ENCODE measurements around the gene FANCM. TPM values are rescaled to one million over a fixed set of nuclear protein-coding genes. Genes with fewer than 3 reads are reported as not detected.
"Not testable (repeated sequence)": the region's sequence is repeated elsewhere in the genome, so short reads cannot be mapped to it uniquely, and the experiment has no call there.

Gene FANCM
- total RNA-seq, 4 donors from 2014 or later = 5.1 to 12.9 (median 7.7) TPM

- 1 to 3% methylated on average over 7 of the region's 7 CpGs for WGBS, 2 donors
- Histone ChIP-seq H3K9me3 (no peaks in the 10 kb centered on the region), H3K27me3 (no peaks in the 10 kb centered on the region), H3K36me3 (no peaks in the 10 kb centered on the region), H3K4me1 (peaks cover 0 to 43% (median 22%) of the 10 kb centered on the region in 4 donors), H3K27ac (peak overlapping the region in 1 of 4 donors; percentile 92), H3K4me3 (peak overlapping the region; percentile 64 to 80 (median 78))
- no peak for DNase-seq (ENCODE audit: low spot score in 2 of 2)
- TF ChIP-seq POLR2A (IDR thresholded peaks at IDR 0.05) = no peak
- TF ChIP-seq EP300 (IDR thresholded peaks at IDR 0.05) = no peak
- no peak for TF ChIP-seq CTCF (IDR thresholded peaks at IDR 0.05)
Measured at GRCh38 chr14:45136399-45136798, 669 bp downstream of the FANCM start.

DNA sequence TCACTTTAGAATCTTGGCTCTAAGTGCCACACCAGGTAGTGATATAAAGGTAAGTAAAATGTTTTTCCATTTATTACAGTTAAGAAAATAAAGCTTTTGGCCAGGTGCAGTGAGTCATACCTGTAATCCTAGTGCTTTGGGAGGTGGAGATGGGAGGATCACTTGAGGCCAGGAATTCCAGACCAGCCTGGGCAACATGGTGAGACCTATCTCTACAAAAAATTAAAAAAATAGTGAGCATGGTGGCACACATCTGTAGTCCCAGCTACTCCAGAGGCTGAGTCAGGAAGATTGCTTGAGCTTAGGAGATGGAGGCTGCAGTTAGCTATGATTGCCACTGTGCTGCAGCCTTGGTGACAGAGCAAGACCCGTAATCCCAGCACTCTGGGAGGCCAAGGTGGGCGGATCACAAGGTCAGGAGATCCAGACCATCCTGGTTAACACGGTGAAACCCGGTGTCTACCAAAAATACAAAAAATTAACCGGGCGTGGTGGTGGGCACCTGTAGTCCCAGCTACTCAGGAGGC lies 5.0 kb downstream of the FANCM start:
- Histone ChIP-seq H3K9me3 (no peaks in the 10 kb centered on the region), H3K4me1 (peaks cover 0 to 31% (median 16%) of the 10 kb centered on the region in 4 donors), H3K27me3 (no peaks in the 10 kb centered on the region), H3K27ac (no peak overlapping the region), H3K36me3 (peaks cover 0 to 11% (median 0%) of the 10 kb centered on the region in 3 donors), H3K4me3 (no peak overlapping the region)
- 96 to 99% methylated on average over 6 of the region's 6 CpGs for WGBS, 2 donors
- no peak for DNase-seq (ENCODE audit: low spot score in 2 of 2)
- no peak for TF ChIP-seq CTCF (IDR thresholded peaks at IDR 0.05)
- TF ChIP-seq POLR2A (IDR thresholded peaks at IDR 0.05) = no peak
- no peak for TF ChIP-seq EP300 (IDR thresholded peaks at IDR 0.05)

GRCh38 chr14:45142083-45142482 lies 6.4 kb downstream of the FANCM start:
- not testable (repeated sequence) for H3K9me3 ChIP-seq; H3K27me3 ChIP-seq; DNase-seq (ENCODE audit: low spot score in 2 of 2); H3K4me3 ChIP-seq; H3K27ac ChIP-seq
- Histone ChIP-seq H3K36me3 (peaks cover 0 to 11% (median 0%) of the 10 kb centered on the region in 3 donors), H3K4me1 (peaks cover 0 to 19% (median 6%) of the 10 kb centered on the region in 4 donors)
- 89 to 95% methylated on average over 8 of the region's 8 CpGs for WGBS, 2 donors

DNA sequence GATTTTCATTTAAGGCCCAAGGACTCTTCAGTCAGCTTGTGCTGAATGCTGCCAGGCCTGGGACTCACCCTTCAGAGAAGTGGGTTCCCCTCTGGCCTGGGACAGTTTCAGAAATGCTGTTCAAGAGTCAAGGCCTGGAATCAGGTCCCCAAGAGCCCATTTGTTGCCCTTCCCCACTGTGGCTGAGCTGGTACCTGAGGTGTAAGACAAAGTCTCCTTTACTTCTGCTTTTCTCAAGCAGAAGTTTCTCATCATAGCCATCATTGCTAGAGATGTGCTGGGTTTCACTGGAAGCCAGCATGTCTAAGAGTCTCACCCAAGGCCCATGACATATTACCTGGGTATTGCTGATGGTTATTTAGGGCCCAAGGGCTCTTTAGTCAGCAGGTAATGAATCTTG lies 8.9 kb downstream of the FANCM start:
- no peaks in the 10 kb centered on the region for H3K9me3 ChIP-seq
- peaks cover 0 to 11% (median 0%) of the 10 kb centered on the region in 3 donors for H3K36me3 ChIP-seq
- DNase-seq (ENCODE audit: low spot score in 2 of 2) = no peak
- TF ChIP-seq EP300 (IDR thresholded peaks at IDR 0.05) (no peak), CTCF (IDR thresholded peaks at IDR 0.05) (no peak), POLR2A (IDR thresholded peaks at IDR 0.05) (no peak)
- no peaks in the 10 kb centered on the region for H3K27me3 ChIP-seq
- H3K27ac ChIP-seq = no peak overlapping the region
- H3K4me3 ChIP-seq = no peak overlapping the region
- H3K4me1 ChIP-seq = no peaks in the 10 kb centered on the region

DNA sequence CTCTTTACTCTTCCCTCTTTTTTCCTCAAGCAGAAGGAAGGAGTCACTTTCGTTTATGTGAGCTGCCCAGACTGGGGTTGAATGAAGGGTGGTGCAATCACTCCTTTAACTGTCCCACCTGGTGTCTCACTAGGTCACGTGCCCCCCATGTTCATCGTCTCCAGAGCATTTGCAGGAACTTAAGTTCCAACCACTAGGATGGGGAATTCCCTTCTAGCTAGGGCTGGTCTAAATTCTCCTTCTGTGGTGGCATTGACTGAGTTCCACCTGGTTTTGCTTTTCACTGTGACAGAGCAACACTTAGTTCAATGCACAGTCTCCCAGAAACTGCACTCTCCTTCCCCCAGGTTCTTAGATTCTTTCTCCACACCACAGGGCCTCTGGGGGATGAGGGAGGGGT lies 9.5 kb downstream of the FANCM start:
- H3K36me3 ChIP-seq = peaks cover 0 to 11% (median 0%) of the 10 kb centered on the region in 3 donors
- no peaks in the 10 kb centered on the region for H3K4me1 ChIP-seq
- TF ChIP-seq CTCF (IDR thresholded peaks at IDR 0.05) = no peak
- TF ChIP-seq POLR2A (IDR thresholded peaks at IDR 0.05) = no peak
- no peak for TF ChIP-seq EP300 (IDR thresholded peaks at IDR 0.05)
- 94 to 96% methylated on average over 3 of the region's 3 CpGs for WGBS, 2 donors
- DNase-seq (ENCODE audit: low spot score in 2 of 2) = no peak
- no peak overlapping the region for H3K4me3 ChIP-seq
- H3K27ac ChIP-seq = no peak overlapping the region
- H3K27me3 ChIP-seq = no peaks in the 10 kb centered on the region
- no peaks in the 10 kb centered on the region for H3K9me3 ChIP-seq

- Histone ChIP-seq H3K27ac (no peak overlapping the region), H3K36me3 (peaks cover 0 to 8% (median 0%) of the 10 kb centered on the region in 3 donors), H3K9me3 (no peaks in the 10 kb centered on the region), H3K4me3 (no peak overlapping the region), H3K27me3 (no peaks in the 10 kb centered on the region), H3K4me1 (no peaks in the 10 kb centered on the region)
- no peak for DNase-seq (ENCODE audit: low spot score in 2 of 2)
- 94 to 100% methylated on average over 3 of the region's 3 CpGs for WGBS, 2 donors
- TF ChIP-seq POLR2A (IDR thresholded peaks at IDR 0.05) (no peak), CTCF (IDR thresholded peaks at IDR 0.05) (no peak), EP300 (IDR thresholded peaks at IDR 0.05) (no peak)
Measured at GRCh38 chr14:45149602-45150001, 13.9 kb downstream of the FANCM start.

Measured in tibial nerve (tissue), 4 donors.